K562 (cell line): ENCODE data around the gene CCNB1IP1. TPM values are rescaled to one million over a fixed set of nuclear protein-coding genes. Genes with fewer than 3 reads are reported as not detected.
A peak's percentile ranks its signal among the peaks of the same experiment; 100 is the strongest.

Source experiments
- C11orf30 ChIP-seq: fragments of 450-650 bp; IDR thresholded peaks from 2 replicates; pipeline ENCODE4 v1.6.1; 2016; ENCODE audit warnings: low read depth, mild to moderate bottlenecking
- CHD2 ChIP-seq: IDR thresholded peaks from 2 replicates; pipeline ENCODE4 v1.6.1; 2011; ENCODE audit warnings: low read depth, low read length
- CREM ChIP-seq: IDR thresholded peaks from 2 replicates; pipeline ENCODE4 v1.6.1; 2014; ENCODE audit warnings: antibody characterized with exemption, low read depth
- GABPA ChIP-seq: fragments of 200-800 bp; sonication (Bioruptor generic); conservative IDR thresholded peaks from 2 replicates; pipeline ENCODE4 v1.6.1; 2016; ENCODE audit warnings: low read depth, missing genetic modification characterization, missing compliant biosample characterization
- HMG20A ChIP-seq: fragments of 450-650 bp; formaldehyde crosslinking; conservative IDR thresholded peaks from 2 replicates; pipeline ENCODE4 v1.4.0; 2020; ENCODE audit warnings: mild to moderate bottlenecking, mixed read lengths
- KLF13 ChIP-seq: fragments of 450-650 bp; IDR thresholded peaks from 2 replicates; pipeline ENCODE4 v1.6.1; 2016; ENCODE audit warnings: missing genetic modification characterization, low read depth, mild to moderate bottlenecking, missing compliant biosample characterization, moderate library complexity, borderline replicate concordance
- NFIC ChIP-seq: fragments of 450-650 bp; IDR thresholded peaks from 2 replicates; pipeline ENCODE4 v1.6.1; 2017; ENCODE audit warnings: mild to moderate bottlenecking, inconsistent platforms
- RBBP5 ChIP-seq: fragments of 200-600 bp; sonication (generic); IDR thresholded peaks from 2 replicates; pipeline ENCODE4 v1.6.1; 2012; ENCODE audit warnings: borderline replicate concordance, mild to moderate bottlenecking, low read length, control low read depth, inconsistent platforms; ENCODE audit not compliant: insufficient read depth, poor library complexity, severe bottlenecking
- RBFOX2 ChIP-seq: fragments of 200-400 bp; formaldehyde crosslinking; IDR thresholded peaks from 2 replicates; pipeline ENCODE4 v1.6.1; 2017; ENCODE audit warnings: low read depth, mild to moderate bottlenecking, low read length, moderate library complexity
- SETDB1 ChIP-seq: IDR thresholded peaks from one replicate; pipeline ENCODE4 v1.6.1; 2012; ENCODE audit warnings: low read length, control low read depth, inconsistent platforms
- ZEB2 ChIP-seq: fragments of 450-650 bp; IDR thresholded peaks from 2 replicates; pipeline ENCODE4 v1.6.1; 2016
- ZNF12 ChIP-seq: sonication (generic); formaldehyde crosslinking; IDR thresholded peaks from 2 replicates; pipeline ENCODE4 v1.4.0; 2020; ENCODE audit warnings: mild to moderate bottlenecking, missing genetic modification reagents
- ZNF134 ChIP-seq: fragments of 250-450 bp; sonication (Bioruptor Pico); conservative IDR thresholded peaks from 2 replicates; pipeline ENCODE4 v1.4.0; 2020
- ZNF408 ChIP-seq: fragments of 250-450 bp; sonication (Bioruptor Pico); IDR thresholded peaks from 2 replicates; pipeline ENCODE4 v1.4.0; 2020; ENCODE audit warnings: low read depth, mild to moderate bottlenecking, moderate library complexity
- polyA plus RNA-seq, 8 experiments: library from polyadenylated mRNA; depleted of rRNA in 4 of 8; stranded (reverse) in 5 of 8; unstranded in 3 of 8; fragments of >200 nt; fragmentation: Nextera tagmentation in 2 of 8; fragmentation: Illumina TruSeq in 1 of 8; extraction: Ambion mirVana in 2 of 8; extraction: Trizol in 1 of 8; gene quantifications; 2 replicates each; pipeline versions ENCODE4 v1.2.1 to v1.2.3, GENCODE V29; 2011 to 2014; ENCODE audit warnings: inconsistent platforms in 1 of 8, missing spikeins in 1 of 8
- total RNA-seq, 7 experiments: library from RNA; depleted of rRNA in 6 of 7; stranded (reverse); fragments of >200 nt in 6 of 7; fragmentation: Illumina TruSeq in 2 of 7; extraction: Trizol in 2 of 7; gene quantifications; 2 replicates each; pipeline versions ENCODE4 v1.2.1 to v1.2.3, GENCODE V29; 2011 to 2021; ENCODE audit warnings: low replicate concordance in 1 of 7
- TF ChIP-seq, protein P1 (sequence below), 2 experiments: IDR thresholded peaks; 2 replicates each; pipeline ENCODE4 v1.6.1; 2011; ENCODE audit warnings: borderline replicate concordance in 1 of 2, control low read depth in 1 of 2, low read depth in 1 of 2, low read length in 1 of 2, mild to moderate bottlenecking in 1 of 2, mixed read lengths in 1 of 2, moderate library complexity in 1 of 2; ENCODE audit not compliant: insufficient read depth in 1 of 2, insufficient read length in 1 of 2, poor library complexity in 1 of 2, severe bottlenecking in 1 of 2; ENCODE audit errors: extremely low read depth in 1 of 2
- TF ChIP-seq, protein P2 (sequence below), 3 experiments: fragments of 200-800 bp in 1 of 3; sonication (Bioruptor generic) in 1 of 3; sonication (generic) in 1 of 3; formaldehyde crosslinking in 1 of 3; IDR thresholded peaks; 2 replicates each; pipeline versions ENCODE4 v1.6.1 to v1.8.0; 2016 to 2022; ENCODE audit warnings: mild to moderate bottlenecking in 2 of 3, missing compliant biosample characterization in 2 of 3, missing genetic modification characterization in 2 of 3, missing genetic modification reagents in 1 of 3
- TF ChIP-seq, protein P3 (sequence below): IDR thresholded peaks from 3 replicates; pipeline ENCODE4 v1.6.1; 2011; ENCODE audit warnings: borderline replicate concordance, mild to moderate bottlenecking, moderate library complexity; ENCODE audit not compliant: insufficient read length; ENCODE audit errors: extremely low read depth
- TF ChIP-seq, protein P4 (sequence below): fragments of 250-450 bp; sonication (Bioruptor Pico); IDR thresholded peaks from 2 replicates; pipeline ENCODE4 v1.5.0; 2021; ENCODE audit warnings: mild to moderate bottlenecking, moderate library complexity

CCNB1IP1 gene
- total and polyA plus RNA-seq, 9 of the 15 experiments (the other 6 are each of a cell fraction or from before 2014, with no cell fraction given) = 51.8 to 152 (median 81.0) TPM

DNA sequence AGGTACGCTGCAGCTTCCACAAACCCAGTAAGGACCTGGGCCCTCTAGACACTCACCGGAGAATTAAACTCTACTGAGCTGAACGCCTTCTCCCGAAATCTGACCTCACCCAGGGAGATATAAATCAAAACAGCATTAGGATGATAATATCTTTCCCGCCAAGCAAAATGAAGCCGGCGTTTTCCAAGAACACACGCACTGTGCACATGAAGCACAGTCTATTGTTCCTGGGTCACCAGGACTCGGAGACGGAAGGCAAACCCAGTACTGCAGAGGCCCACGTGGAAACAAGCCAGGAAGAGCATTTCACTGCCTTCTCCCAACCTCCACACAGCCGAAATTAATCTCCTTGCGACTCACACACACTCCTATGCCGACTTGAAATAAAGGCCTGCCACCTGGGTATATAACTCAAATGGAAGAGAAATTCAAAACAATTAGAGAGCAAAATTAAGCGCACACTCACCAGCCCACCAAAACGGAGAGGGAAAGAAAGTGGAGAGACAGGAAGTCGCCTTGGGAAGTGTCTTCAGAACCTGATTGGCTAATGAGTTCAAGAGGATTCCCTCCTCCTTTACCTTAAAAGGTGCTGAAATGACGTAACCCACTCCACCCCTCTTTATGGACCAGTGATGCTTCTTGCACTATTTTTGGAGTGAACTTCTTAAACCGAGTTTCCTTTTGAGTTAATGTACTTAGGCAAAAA lies at the start of gene CCNB1IP1 (continued):
- TF ChIP-seq, protein P1, sequence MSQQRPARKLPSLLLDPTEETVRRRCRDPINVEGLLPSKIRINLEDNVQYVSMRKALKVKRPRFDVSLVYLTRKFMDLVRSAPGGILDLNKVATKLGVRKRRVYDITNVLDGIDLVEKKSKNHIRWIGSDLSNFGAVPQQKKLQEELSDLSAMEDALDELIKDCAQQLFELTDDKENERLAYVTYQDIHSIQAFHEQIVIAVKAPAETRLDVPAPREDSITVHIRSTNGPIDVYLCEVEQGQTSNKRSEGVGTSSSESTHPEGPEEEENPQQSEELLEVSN (IDR thresholded peaks at IDR 0.05; ENCODE audit: borderline replicate concordance in 1 of 2, extremely low read depth in 1 of 2, insufficient read depth in 1 of 2, insufficient read length in 1 of 2, low read depth in 1 of 2, low read length in 1 of 2, poor library complexity in 1 of 2, severe bottlenecking in 1 of 2) = no peak
- TF ChIP-seq HMG20A = no peak
- no peak for TF ChIP-seq SETDB1
- TF ChIP-seq, protein P2, sequence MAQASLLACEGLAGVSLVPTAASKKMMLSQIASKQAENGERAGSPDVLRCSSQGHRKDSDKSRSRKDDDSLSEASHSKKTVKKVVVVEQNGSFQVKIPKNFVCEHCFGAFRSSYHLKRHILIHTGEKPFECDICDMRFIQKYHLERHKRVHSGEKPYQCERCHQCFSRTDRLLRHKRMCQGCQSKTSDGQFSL (CRISPR knock-in tag; IDR thresholded peaks at IDR 0.05) = no peak
- TF ChIP-seq, protein P2 (tag; IDR thresholded peaks at IDR 0.05) = no peak
- TF ChIP-seq C11orf30 = peak; percentile 40; the same call in 1 of the 2 replicates
- 0 out of 2 replicates have a peak, but pooled peaks have one; percentile 36 for TF ChIP-seq ZEB2
- no peak for TF ChIP-seq KLF13
- peak; percentile 70 for TF ChIP-seq GABPA (tag)
- TF ChIP-seq, protein P3, sequence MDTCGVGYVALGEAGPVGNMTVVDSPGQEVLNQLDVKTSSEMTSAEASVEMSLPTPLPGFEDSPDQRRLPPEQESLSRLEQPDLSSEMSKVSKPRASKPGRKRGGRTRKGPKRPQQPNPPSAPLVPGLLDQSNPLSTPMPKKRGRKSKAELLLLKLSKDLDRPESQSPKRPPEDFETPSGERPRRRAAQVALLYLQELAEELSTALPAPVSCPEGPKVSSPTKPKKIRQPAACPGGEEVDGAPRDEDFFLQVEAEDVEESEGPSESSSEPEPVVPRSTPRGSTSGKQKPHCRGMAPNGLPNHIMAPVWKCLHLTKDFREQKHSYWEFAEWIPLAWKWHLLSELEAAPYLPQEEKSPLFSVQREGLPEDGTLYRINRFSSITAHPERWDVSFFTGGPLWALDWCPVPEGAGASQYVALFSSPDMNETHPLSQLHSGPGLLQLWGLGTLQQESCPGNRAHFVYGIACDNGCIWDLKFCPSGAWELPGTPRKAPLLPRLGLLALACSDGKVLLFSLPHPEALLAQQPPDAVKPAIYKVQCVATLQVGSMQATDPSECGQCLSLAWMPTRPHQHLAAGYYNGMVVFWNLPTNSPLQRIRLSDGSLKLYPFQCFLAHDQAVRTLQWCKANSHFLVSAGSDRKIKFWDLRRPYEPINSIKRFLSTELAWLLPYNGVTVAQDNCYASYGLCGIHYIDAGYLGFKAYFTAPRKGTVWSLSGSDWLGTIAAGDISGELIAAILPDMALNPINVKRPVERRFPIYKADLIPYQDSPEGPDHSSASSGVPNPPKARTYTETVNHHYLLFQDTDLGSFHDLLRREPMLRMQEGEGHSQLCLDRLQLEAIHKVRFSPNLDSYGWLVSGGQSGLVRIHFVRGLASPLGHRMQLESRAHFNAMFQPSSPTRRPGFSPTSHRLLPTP = no peak
- no peak for TF ChIP-seq ZNF12
- TF ChIP-seq NFIC = peak; percentile 52; the same call in 1 of the 2 replicates
- TF ChIP-seq, protein P4, sequence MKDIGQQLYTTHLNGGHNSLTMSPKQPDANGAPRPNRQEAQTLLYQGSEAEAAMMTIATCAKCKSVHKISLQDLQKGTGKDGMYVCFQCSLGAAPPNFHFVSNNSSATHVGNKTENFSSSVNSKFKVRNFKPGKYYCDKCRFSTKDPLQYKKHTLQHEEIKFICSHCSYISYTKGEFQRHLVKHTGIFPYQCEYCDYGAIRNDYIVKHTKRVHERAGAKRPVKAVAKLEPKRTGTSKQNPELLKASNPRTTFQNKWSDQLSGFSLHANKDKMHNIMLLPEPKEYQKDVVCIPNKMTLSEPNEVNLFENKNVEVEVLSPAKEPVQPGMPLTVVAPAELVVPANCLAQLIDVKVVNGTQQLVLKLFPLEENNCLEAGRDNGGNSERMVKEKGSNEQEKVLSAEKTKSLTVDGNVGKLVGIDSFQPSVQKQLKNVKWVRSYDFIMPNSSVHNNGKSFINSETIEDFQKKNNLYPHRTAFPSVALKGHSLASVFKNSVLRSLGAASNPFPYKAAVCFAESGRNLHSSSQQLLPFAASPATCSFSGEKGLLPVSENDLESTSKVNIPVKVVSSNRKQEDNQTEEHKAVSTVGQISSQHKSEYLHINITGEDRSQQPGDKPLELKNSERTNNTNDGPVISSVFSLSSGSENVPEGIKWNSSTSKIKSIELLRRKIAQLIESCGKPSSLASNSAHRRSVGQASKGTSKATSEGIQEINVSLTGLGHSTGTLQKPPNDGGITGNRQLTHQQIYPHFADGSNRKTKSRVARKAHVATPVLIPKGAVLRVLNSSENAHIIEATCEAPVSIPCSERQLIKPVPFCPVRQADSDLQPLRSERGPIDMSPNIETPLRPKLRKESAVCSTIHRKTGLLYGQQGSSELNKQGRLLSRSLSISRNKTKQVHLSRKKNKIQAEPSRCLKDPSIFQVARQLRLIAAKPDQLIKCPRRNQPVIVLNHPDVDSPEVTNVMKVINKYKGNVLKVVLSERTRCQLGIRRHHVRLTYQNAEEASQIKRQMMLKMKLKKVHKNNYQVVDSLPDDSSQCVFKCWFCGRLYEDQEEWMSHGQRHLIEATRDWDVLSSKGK (CRISPR knock-in tag) = no peak
- TF ChIP-seq RBBP5 = peak; percentile 61
- no peak for TF ChIP-seq CHD2
- TF ChIP-seq CREM = peak; percentile 66
- TF ChIP-seq ZNF134 (CRISPR knock-in tag) = no peak
- TF ChIP-seq RBFOX2 = peak; percentile 59
- TF ChIP-seq ZNF408 (CRISPR knock-in tag) = no peak
